Pancreas (tissue), 10 donors: ENCODE measurements around the gene SPECC1L. TPM values are rescaled to one million over a fixed set of nuclear protein-coding genes. Genes with fewer than 3 reads are reported as not detected.

Experiments
- ATAC-seq, 4 donors: fragments of 200-7000 bp; cut with Tn5 transposase; one replicate each; pipeline versions ENCODE4 v1.8.0 to v1.9.1; 2020; ENCODE audit warnings: mild to moderate bottlenecking in 4 of 4, moderate library complexity in 4 of 4
- DNase-seq, 6 donors: peaks; one replicate each; pipeline ENCODE4 v3.0.0-alpha.2; 2020
- FAIRE-seq: peaks from 2 replicates; lab custom pipeline; 2012; peaks lifted over from hg19 to GRCh38; lab: Jason Lieb, UNC
- H3K27ac ChIP-seq, 4 donors: fragments of 200-600 bp; sonication (generic); 1 replicate in 3 of 4; 2 replicates in 1 of 4; pipeline versions ENCODE4 v1.5.0 to v1.8.0; 2020
- H3K27me3 ChIP-seq, 4 donors: fragments of 200-600 bp; one replicate each; pipeline ENCODE4 v1.8.0; 2021
- H3K36me3 ChIP-seq, 3 donors: fragments of 200-600 bp; sonication (generic) in 1 of 3; one replicate each; pipeline versions ENCODE4 v1.5.0 to v1.8.0; 2020 to 2021
- H3K4me1 ChIP-seq, 3 donors: fragments of 200-600 bp; one replicate each; pipeline ENCODE4 v1.8.0; 2021
- H3K4me3 ChIP-seq, 4 donors: fragments of 200-600 bp; sonication (generic) in 2 of 4; one replicate each; pipeline versions ENCODE4 v1.5.0 to v1.8.0; 2020 to 2021
- H3K9me3 ChIP-seq, 4 donors: fragments of 200-600 bp; one replicate each; pipeline ENCODE4 v1.8.0; 2021
- CTCF ChIP-seq, 4 donors: fragments of 200-600 bp; sonication (generic) in 3 of 4; IDR thresholded peaks; one replicate each; pipeline versions ENCODE4 v1.5.0 to v1.8.0; 2021; ENCODE audit warnings: antibody characterized with exemption in 4 of 4
- WGBS, 2 donors: extraction: QIAGEN DNeasy Blood & Tissue Kit; methylation state at CpG; one replicate each; pipeline ENCODE4 v1.1.7; 2013; 5-methylcytosine and 5-hydroxymethylcytosine counted together
- intact Hi-C, 3 donors: fragments of 100-400 bp; cut with DNase I; formaldehyde crosslinking; loops; one replicate each; pipeline versions ENCODE4 v1.11.1 to v1.14.2; 2022
- polyA plus RNA-seq, 2 donors: library from polyadenylated mRNA; stranded (reverse); fragments of 200-250 nt; gene quantifications; one replicate each; pipeline ENCODE4 v1.2.3, GENCODE V29; 2013
- total RNA-seq, 6 donors: library from RNA; stranded (reverse); fragmentation: NEBNext Ultra II Directional in 4 of 6; extraction: Animal tissue kit (Norgen Biotek cat#: 25700) in 4 of 6; gene quantifications; one replicate each; pipeline versions ENCODE4 v1.2.1 to v1.2.4, GENCODE V29; 2021 to 2023
- donor health status: healthy with polysubstance abuse.
- donor health status: DM: no; HTN: no; CAD: no; lungs with moderate emphysema.
- donor health status: DM: no; HTN: no; CAD: no.
- donor health status: control.
- donor health status: control.
- donor health status: Bipolar disorder and iron deficiency.
- donor health status: DM: yes; HTN: yes; CAD: no.
- donor health status: DM: no; HTN: no; CAD: no.
- donor health status: DM: no; HTN: no; CAD: no.
- donor health status: DM: yes; HTN: yes; CAD: no.

Gene SPECC1L
- total and polyA plus RNA-seq, 8 donors: 8.6 to 36.3 (median 26.5) TPM

GRCh38 chr22:24459911-24460310 lies 189.3 kb downstream of the SPECC1L start:
- WGBS, 2 donors: 78 to 89% methylated on average over 1 of the region's 1 CpG
- TF ChIP-seq CTCF (IDR thresholded peaks at IDR 0.05): no peak
- Histone ChIP-seq H3K36me3 (no peaks in the 10 kb centered on the region), H3K4me3 (no peak overlapping the region), H3K27ac (no peak overlapping the region), H3K4me1 (peaks cover 0 to 8% (median 3%) of the 10 kb centered on the region in 3 donors), H3K27me3 (no peaks in the 10 kb centered on the region), H3K9me3 (no peaks in the 10 kb centered on the region)
- ATAC-seq (no peak), FAIRE-seq (no peak), DNase-seq (no peak)
- intact Hi-C loops: no loop called here

GRCh38 chr22:24460418-24461089 lies 189.9 kb downstream of the SPECC1L start:
- Histone ChIP-seq H3K4me3 (no peak overlapping the region), H3K4me1 (peaks cover 0 to 4% (median 2%) of the 10 kb centered on the region in 3 donors), H3K27ac (no peak overlapping the region), H3K9me3 (no peaks in the 10 kb centered on the region), H3K27me3 (no peaks in the 10 kb centered on the region), H3K36me3 (no peaks in the 10 kb centered on the region)
- intact Hi-C loops: no loop called here
- WGBS, 2 donors: 73 to 75% methylated on average over 10 of the region's 10 CpGs
- no peak for TF ChIP-seq CTCF (IDR thresholded peaks at IDR 0.05)
- ATAC-seq: no peak
- no peak for FAIRE-seq
- DNase-seq: no peak

GRCh38 chr22:24463071-24463760 lies 192.6 kb downstream of the SPECC1L start:
- no peaks in the 10 kb centered on the region for H3K9me3 ChIP-seq
- ATAC-seq: no peak
- DNase-seq: no peak
- no peak for FAIRE-seq
- 90 to 91% methylated on average over 6 of the region's 6 CpGs for WGBS, 2 donors
- intact Hi-C loops: no loop called here
- H3K4me3 ChIP-seq: no peak overlapping the region
- no peaks in the 10 kb centered on the region for H3K36me3 ChIP-seq
- no peaks in the 10 kb centered on the region for H3K27me3 ChIP-seq
- TF ChIP-seq CTCF (IDR thresholded peaks at IDR 0.05): no peak
- H3K27ac ChIP-seq: no peak overlapping the region
- H3K4me1 ChIP-seq: peaks cover 0 to 8% (median 0%) of the 10 kb centered on the region in 3 donors

- intact Hi-C loops: no loop called here
- ATAC-seq (peak in 1 of 4 donors; percentile 22), DNase-seq (no peak), FAIRE-seq (no peak)
- Histone ChIP-seq H3K27me3 (no peaks in the 10 kb centered on the region), H3K36me3 (no peaks in the 10 kb centered on the region), H3K4me3 (no peak overlapping the region), H3K27ac (no peak overlapping the region), H3K4me1 (peaks cover 0 to 8% (median 0%) of the 10 kb centered on the region in 3 donors), H3K9me3 (no peaks in the 10 kb centered on the region)
- 74 to 76% methylated on average over 5 of the region's 5 CpGs for WGBS, 2 donors
- no peak for TF ChIP-seq CTCF (IDR thresholded peaks at IDR 0.05)
These were observed 194.9 kb downstream of the SPECC1L start for GRCh38 chr22:24465566-24465965.

- Histone ChIP-seq H3K4me3 (no peak overlapping the region), H3K36me3 (no peaks in the 10 kb centered on the region), H3K27ac (peak overlapping the region in 1 of 4 donors; percentile 31), H3K4me1 (peaks cover 0 to 8% (median 0%) of the 10 kb centered on the region in 3 donors), H3K9me3 (no peaks in the 10 kb centered on the region), H3K27me3 (no peaks in the 10 kb centered on the region)
- DNase-seq (no peak), FAIRE-seq (no peak), ATAC-seq (no peak)
- WGBS, 2 donors: 96 to 97% methylated on average over 3 of the region's 3 CpGs
- intact Hi-C loops: no loop called here
- TF ChIP-seq CTCF (IDR thresholded peaks at IDR 0.05): no peak
These were observed 195.3 kb downstream of the SPECC1L start for GRCh38 chr22:24465975-24466374.
